Loucy (cell line): ENCODE data around the gene SCGB1A1.

Source experiments
- H2AFZ ChIP-seq: fragments of 200-600 bp; sonication (generic); 2 replicates; pipeline ENCODE4 v1.6.0; 2016; ENCODE audit warnings: antibody characterized with exemption, mild to moderate bottlenecking, low read length, moderate library complexity
- H3F3A ChIP-seq: fragments of 200-600 bp; 2 replicates; pipeline ENCODE4 v1.6.0; 2016; ENCODE audit warnings: antibody characterized with exemption, low read depth, mild to moderate bottlenecking
- H3K27me3 ChIP-seq: fragments of 200-600 bp; sonication (generic); 2 replicates; pipeline ENCODE4 v1.6.1; 2014; ENCODE audit warnings: low read length, mild to moderate bottlenecking; ENCODE audit not compliant: insufficient read depth, poor library complexity, severe bottlenecking
- H3K36me3 ChIP-seq: fragments of 200-600 bp; sonication (generic); 2 replicates; pipeline ENCODE4 v1.6.1; 2016; ENCODE audit warnings: low read length; ENCODE audit not compliant: insufficient read depth
- H3K4me1 ChIP-seq: fragments of 200-600 bp; sonication (generic); 2 replicates; pipeline ENCODE4 v1.5.1; 2014; ENCODE audit warnings: low read length, mild to moderate bottlenecking; ENCODE audit not compliant: insufficient read depth, poor library complexity, severe bottlenecking
- H3K4me2 ChIP-seq: fragments of 200-600 bp; sonication (generic); 2 replicates; pipeline ENCODE4 v1.6.0; 2014; ENCODE audit warnings: antibody characterized with exemption, low read length, low read depth, mild to moderate bottlenecking; ENCODE audit not compliant: poor library complexity, severe bottlenecking
- H3K4me3 ChIP-seq: fragments of 200-600 bp; sonication (generic); 2 replicates; pipeline ENCODE4 v1.5.1; 2014; ENCODE audit warnings: low read length, mild to moderate bottlenecking, mixed read lengths; ENCODE audit not compliant: poor library complexity, severe bottlenecking
- H3K79me2 ChIP-seq: fragments of 200-600 bp; sonication (generic); 2 replicates; pipeline ENCODE4 v1.6.1; 2014; ENCODE audit warnings: low read length; ENCODE audit not compliant: insufficient read depth
- H3K9ac ChIP-seq: fragments of 200-600 bp; sonication (generic); 2 replicates; pipeline ENCODE4 v1.6.0; 2014; ENCODE audit warnings: mild to moderate bottlenecking, low read depth, low read length, moderate library complexity; ENCODE audit not compliant: poor library complexity, severe bottlenecking
- H3K9me2 ChIP-seq: fragments of 200-600 bp; sonication (generic); replicated peaks from 2 replicates; pipeline ENCODE4 v1.6.1; 2016; ENCODE audit warnings: low read depth, low read length, mixed read lengths
- H3K9me3 ChIP-seq: fragments of 200-600 bp; sonication (generic); 2 replicates; pipeline ENCODE4 v1.6.1; 2014; ENCODE audit warnings: mild to moderate bottlenecking, antibody characterized with exemption, low read length, low read depth; ENCODE audit not compliant: insufficient read depth
- H4K20me1 ChIP-seq: fragments of 200-600 bp; sonication (generic); 2 replicates; pipeline ENCODE4 v1.6.0; 2014; ENCODE audit warnings: antibody characterized with exemption, low read length, mild to moderate bottlenecking; ENCODE audit not compliant: insufficient read depth, poor library complexity, severe bottlenecking
- EZH2phosphoT487 ChIP-seq: fragments of 200-600 bp; IDR thresholded peaks from 2 replicates; pipeline ENCODE4 v1.6.1; 2018; ENCODE audit warnings: antibody characterized with exemption, mild to moderate bottlenecking, moderate library complexity, borderline replicate concordance
- TF ChIP-seq, protein P1 (sequence below): fragments of 200-600 bp; sonication (generic); conservative IDR thresholded peaks from 2 replicates; pipeline ENCODE4 v1.5.1; 2014; ENCODE audit warnings: mild to moderate bottlenecking, antibody characterized with exemption, low read length

SCGB1A1 gene

DNA sequence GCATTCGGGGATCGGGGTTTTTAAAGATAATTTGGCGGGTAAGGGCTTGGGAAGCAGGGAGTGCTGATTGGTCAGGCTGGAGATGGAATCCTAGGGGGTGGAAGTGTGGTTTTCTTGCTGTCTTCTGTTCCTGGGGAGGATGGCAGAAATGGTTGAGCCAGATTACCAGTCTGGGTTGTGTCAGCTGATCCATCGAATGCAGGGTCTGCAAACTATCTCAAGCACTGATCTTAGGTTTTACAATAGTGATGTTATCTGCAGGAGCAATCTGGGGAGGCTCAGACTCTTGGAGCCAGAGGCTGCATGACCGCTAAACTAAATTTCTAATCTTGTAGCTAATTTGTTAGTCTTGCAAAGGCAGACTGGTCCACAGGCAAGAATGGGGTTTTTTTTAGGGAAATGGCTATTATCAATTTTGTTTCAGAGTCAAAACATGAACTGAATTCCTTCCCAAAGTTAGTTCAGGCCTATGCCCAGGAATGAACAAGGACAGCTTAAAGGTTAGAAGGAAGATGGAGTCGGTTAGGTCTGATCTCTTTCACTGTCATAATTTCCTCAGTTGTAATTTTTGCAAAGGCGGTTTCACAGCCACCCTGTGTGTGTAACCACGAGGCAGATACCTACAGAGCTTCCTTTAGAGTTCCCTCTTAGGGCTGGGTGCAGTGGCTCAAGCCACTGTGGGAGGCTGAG lies 10.2 kb downstream of the SCGB1A1 start:
- Histone ChIP-seq H2AFZ (peak overlapping the region; percentile 52), H3K79me2 (no peaks in the 10 kb centered on the region), H3F3A (no peaks in the 10 kb centered on the region), H3K27me3 (no peaks in the 10 kb centered on the region), H3K4me2 (no peak overlapping the region), H3K4me1 (peaks cover 26% of the 10 kb centered on the region), H3K9me2 (no peaks in the 10 kb centered on the region), H3K36me3 (no peaks in the 10 kb centered on the region), H4K20me1 (no peaks in the 10 kb centered on the region), H3K4me3 (no peak overlapping the region), H3K9me3 (no peaks in the 10 kb centered on the region), H3K9ac (no peak overlapping the region)
- TF ChIP-seq EZH2phosphoT487: no peak
- TF ChIP-seq, protein P1, sequence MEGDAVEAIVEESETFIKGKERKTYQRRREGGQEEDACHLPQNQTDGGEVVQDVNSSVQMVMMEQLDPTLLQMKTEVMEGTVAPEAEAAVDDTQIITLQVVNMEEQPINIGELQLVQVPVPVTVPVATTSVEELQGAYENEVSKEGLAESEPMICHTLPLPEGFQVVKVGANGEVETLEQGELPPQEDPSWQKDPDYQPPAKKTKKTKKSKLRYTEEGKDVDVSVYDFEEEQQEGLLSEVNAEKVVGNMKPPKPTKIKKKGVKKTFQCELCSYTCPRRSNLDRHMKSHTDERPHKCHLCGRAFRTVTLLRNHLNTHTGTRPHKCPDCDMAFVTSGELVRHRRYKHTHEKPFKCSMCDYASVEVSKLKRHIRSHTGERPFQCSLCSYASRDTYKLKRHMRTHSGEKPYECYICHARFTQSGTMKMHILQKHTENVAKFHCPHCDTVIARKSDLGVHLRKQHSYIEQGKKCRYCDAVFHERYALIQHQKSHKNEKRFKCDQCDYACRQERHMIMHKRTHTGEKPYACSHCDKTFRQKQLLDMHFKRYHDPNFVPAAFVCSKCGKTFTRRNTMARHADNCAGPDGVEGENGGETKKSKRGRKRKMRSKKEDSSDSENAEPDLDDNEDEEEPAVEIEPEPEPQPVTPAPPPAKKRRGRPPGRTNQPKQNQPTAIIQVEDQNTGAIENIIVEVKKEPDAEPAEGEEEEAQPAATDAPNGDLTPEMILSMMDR: no peak

DNA sequence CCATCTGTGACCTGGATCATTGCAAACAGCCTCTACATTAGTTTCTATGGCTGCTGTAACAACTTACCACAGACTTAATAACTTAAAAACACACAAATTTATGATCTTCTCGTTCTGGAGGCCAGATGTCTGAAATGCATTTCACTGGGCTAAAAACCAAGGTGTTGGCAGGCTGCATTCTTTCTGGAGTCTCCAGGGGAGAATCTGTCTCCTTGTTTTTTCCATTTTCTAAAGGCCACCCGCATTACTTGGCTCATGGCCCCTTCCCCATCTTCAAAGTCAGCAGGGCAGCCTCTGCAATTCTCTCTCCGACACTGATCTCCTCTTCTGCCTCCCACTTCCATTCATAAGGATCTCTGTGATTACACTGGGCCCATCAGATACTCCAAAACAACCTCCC lies 11.6 kb downstream of the SCGB1A1 start:
- Histone ChIP-seq H3K9me2 (no peaks in the 10 kb centered on the region), H3K9ac (no peak overlapping the region), H3K79me2 (no peaks in the 10 kb centered on the region), H3K36me3 (no peaks in the 10 kb centered on the region), H3K4me2 (no peak overlapping the region), H3K4me1 (peaks cover 26% of the 10 kb centered on the region), H3K4me3 (no peak overlapping the region), H3K27me3 (no peaks in the 10 kb centered on the region), H4K20me1 (no peaks in the 10 kb centered on the region), H2AFZ (no peak overlapping the region), H3F3A (no peaks in the 10 kb centered on the region), H3K9me3 (no peaks in the 10 kb centered on the region)
- no peak for TF ChIP-seq EZH2phosphoT487
- TF ChIP-seq, protein P1: no peak

DNA sequence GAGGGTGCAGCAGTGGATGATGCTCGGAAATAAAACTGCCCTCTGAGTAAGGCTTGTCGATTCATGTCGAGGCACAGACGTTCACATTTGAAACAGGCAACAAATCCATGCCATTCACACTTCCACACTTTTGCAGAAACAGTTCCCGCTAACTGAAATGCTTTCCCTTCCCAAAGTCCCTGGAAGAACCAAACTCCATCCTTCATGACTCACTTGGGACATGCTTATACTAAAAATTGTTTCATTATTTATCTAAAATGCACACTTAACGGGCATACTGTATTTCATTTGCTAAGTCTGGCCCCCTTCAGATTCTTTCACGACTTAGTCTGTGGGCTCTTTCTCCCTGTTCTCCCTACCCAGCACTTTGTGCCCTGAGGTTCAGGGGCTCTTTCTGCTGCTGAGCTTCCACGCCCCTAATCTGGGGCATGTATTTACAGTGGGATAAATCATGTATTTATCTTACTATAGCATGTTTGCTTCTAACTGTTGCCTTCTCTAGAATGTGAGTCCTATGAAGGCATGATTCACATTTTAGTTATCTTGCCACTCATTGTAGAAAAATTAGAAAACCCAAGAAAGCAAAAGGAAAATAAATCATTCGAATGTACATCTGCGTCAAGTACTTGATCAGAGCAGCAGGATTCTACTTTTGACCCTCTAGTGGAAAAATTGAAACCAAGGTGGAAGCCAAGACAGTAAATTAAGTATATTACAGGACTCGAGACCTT lies 12.5 kb downstream of the SCGB1A1 start:
- no peak overlapping the region for H3K9ac ChIP-seq
- no peak overlapping the region for H3K4me2 ChIP-seq
- no peaks in the 10 kb centered on the region for H3K36me3 ChIP-seq
- no peaks in the 10 kb centered on the region for H3F3A ChIP-seq
- no peak overlapping the region for H3K4me3 ChIP-seq
- H3K79me2 ChIP-seq: no peaks in the 10 kb centered on the region
- H4K20me1 ChIP-seq: no peaks in the 10 kb centered on the region
- H3K27me3 ChIP-seq: no peaks in the 10 kb centered on the region
- H3K9me2 ChIP-seq: no peaks in the 10 kb centered on the region
- peaks cover 23% of the 10 kb centered on the region for H3K4me1 ChIP-seq
- H2AFZ ChIP-seq: peak overlapping the region; percentile 29; the same call in 1 of the 2 replicates
- TF ChIP-seq EZH2phosphoT487: no peak
- TF ChIP-seq, protein P1: no peak
- H3K9me3 ChIP-seq: no peaks in the 10 kb centered on the region
